ENCODE measurements around the gene MAGEA9B.

DNA sequence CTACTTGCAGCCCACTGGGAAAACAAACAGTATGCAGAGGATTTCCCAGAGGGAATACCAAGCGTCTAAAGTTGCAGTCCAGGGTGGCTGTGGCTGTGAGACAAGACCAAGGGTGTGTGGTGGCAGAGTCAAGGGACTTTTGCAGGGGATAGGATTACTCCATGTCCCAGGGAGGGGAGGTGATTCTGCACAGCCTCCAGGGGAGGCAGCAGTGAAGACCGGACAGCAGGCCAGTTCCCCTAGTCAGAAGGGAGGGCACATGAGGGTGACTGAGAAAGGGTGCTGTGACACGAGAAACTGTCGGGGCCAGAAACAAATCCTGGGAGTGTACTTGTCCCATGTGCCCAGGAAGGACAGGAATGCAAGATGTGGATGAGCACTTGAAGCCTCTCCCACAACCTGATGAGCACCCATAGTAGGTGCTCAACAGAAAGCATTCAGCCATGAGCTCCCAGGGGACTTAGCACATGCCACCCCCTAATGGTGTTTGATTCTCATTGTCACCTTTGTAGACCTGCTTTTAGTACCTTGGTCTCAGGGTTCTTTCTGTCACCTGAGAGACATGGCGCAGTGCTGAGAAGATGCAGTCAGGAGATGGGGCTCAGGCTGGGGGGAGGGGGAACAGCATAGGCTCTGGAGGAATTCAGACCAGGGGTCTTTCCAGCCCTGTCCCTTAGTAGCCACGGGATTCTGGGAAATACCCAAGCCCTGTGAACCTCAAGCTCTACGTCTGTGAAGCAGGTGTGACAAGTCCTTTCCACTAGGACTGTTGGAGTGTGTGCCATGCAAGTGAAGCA is 19.4 kb downstream of the MAGEA9B start:
- TF ChIP-seq, protein P1, sequence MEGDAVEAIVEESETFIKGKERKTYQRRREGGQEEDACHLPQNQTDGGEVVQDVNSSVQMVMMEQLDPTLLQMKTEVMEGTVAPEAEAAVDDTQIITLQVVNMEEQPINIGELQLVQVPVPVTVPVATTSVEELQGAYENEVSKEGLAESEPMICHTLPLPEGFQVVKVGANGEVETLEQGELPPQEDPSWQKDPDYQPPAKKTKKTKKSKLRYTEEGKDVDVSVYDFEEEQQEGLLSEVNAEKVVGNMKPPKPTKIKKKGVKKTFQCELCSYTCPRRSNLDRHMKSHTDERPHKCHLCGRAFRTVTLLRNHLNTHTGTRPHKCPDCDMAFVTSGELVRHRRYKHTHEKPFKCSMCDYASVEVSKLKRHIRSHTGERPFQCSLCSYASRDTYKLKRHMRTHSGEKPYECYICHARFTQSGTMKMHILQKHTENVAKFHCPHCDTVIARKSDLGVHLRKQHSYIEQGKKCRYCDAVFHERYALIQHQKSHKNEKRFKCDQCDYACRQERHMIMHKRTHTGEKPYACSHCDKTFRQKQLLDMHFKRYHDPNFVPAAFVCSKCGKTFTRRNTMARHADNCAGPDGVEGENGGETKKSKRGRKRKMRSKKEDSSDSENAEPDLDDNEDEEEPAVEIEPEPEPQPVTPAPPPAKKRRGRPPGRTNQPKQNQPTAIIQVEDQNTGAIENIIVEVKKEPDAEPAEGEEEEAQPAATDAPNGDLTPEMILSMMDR (IDR thresholded peaks at IDR 0.05; ENCODE audit: insufficient read depth, low read length), result no peak
- no peak for TF ChIP-seq POLR2AphosphoS5 (IDR thresholded peaks at IDR 0.05; ENCODE audit: low read depth)
